ENCODE results near the gene PAGR1. TPM values are rescaled to one million over a fixed set of nuclear protein-coding genes. Genes with fewer than 3 reads are reported as not detected.
A peak's percentile ranks its signal among the peaks of the same experiment; 100 is the strongest.

Gene PAGR1
- total and polyA plus RNA-seq, 9 of the 15 experiments (the other 6 are each of a cell fraction or from before 2014, with no cell fraction given), result 1.4 to 58.2 (median 16.8) TPM

DNA sequence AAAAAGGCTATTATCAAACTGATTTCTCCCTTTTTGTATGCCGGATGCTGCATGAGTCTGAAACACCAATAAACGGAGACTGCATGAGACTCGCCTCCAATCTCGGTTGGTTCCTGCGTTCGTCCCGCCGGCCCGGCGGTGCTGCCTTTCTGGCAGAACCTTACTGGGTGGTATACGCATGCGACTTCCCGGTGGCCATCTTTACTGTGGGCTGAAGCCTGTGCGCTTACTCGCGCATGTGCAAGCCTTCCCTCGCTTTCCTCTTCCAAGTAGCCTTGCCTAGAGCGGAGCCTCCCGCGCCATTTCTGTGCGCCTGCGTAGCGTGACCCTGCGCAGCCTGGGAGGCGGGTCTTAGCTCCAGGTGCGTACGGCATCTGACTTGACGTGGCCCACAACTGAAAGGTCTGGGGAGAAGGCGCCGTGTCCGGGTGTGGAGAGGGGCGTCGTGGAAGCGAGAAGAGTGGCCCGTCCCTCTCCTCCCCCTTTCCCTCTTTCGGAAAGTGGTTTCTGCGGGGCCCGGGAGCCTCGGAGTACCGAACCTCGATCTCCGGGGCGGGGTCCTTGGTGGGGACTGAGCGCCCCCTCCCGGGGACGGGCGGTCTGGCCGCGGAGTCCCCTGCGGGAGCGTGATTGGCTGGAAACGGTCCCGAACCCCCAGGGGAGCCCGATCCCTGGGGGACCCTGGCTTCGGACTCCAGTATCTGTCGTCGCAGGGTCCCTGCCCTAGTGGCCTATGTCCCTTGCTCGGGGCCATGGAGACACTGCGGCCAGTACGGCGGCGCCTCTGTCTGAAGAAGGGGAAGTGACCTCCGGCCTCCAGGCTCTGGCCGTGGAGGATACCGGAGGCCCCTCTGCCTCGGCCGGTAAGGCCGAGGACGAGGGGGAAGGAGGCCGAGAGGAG lies at the start of gene PAGR1 (continued):
- TF ChIP-seq PPARD (CRISPR knock-in tag; IDR thresholded peaks at IDR 0.05) (no peak), NELFE (IDR thresholded peaks at IDR 0.05; ENCODE audit: insufficient read depth, insufficient read length) (no peak), SREBF2 (CRISPR knock-in tag; IDR thresholded peaks at IDR 0.05) (no peak), KAT7 (CRISPR knock-in tag; IDR thresholded peaks at IDR 0.05; ENCODE audit: borderline replicate concordance) (no peak), HNRNPK (IDR thresholded peaks at IDR 0.05; ENCODE audit: low read depth, low read length, poor library complexity, severe bottlenecking) (no peak), SMARCB1 (IDR thresholded peaks at IDR 0.05; ENCODE audit: insufficient read length, low read depth) (no peak), HDAC6 (IDR thresholded peaks at IDR 0.05; ENCODE audit: low read depth, low read length) (no peak), ZNF232 (CRISPR knock-in tag; IDR thresholded peaks at IDR 0.05) (no peak), SMARCC2 (IDR thresholded peaks at IDR 0.05; ENCODE audit: low read depth) (no peak), ZNF121 (CRISPR knock-in tag; conservative IDR thresholded peaks at IDR 0.05) (peak; percentile 62), ZNF41 (CRISPR knock-in tag; conservative IDR thresholded peaks at IDR 0.05) (no peak), NR2C1 (IDR thresholded peaks at IDR 0.05) (peak; percentile 93), NR2C1 (tag; IDR thresholded peaks at IDR 0.05) (peak; percentile 95), HSF4 (CRISPR knock-in tag; IDR thresholded peaks at IDR 0.05; ENCODE audit: borderline replicate concordance) (no peak), BMI1 (IDR thresholded peaks at IDR 0.05; ENCODE audit: low read length) (no peak), ILK (tag; IDR thresholded peaks at IDR 0.05; ENCODE audit: borderline replicate concordance, low read depth) (no peak), ELF2 (CRISPR knock-in tag; IDR thresholded peaks at IDR 0.05) (no peak), BRD4 (IDR thresholded peaks at IDR 0.05) (no peak), MBD2 (IDR thresholded peaks at IDR 0.05; ENCODE audit: borderline replicate concordance, low read depth) (peak; percentile 56)
- TF ChIP-seq, protein P1, sequence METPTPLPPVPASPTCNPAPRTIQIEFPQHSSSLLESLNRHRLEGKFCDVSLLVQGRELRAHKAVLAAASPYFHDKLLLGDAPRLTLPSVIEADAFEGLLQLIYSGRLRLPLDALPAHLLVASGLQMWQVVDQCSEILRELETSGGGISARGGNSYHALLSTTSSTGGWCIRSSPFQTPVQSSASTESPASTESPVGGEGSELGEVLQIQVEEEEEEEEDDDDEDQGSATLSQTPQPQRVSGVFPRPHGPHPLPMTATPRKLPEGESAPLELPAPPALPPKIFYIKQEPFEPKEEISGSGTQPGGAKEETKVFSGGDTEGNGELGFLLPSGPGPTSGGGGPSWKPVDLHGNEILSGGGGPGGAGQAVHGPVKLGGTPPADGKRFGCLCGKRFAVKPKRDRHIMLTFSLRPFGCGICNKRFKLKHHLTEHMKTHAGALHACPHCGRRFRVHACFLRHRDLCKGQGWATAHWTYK (CRISPR knock-in tag; IDR thresholded peaks at IDR 0.05), result peak; percentile 76
- TF ChIP-seq, protein P2, sequence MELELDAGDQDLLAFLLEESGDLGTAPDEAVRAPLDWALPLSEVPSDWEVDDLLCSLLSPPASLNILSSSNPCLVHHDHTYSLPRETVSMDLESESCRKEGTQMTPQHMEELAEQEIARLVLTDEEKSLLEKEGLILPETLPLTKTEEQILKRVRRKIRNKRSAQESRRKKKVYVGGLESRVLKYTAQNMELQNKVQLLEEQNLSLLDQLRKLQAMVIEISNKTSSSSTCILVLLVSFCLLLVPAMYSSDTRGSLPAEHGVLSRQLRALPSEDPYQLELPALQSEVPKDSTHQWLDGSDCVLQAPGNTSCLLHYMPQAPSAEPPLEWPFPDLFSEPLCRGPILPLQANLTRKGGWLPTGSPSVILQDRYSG (tag; conservative IDR thresholded peaks at IDR 0.05; ENCODE audit: low read depth), result no peak; the same call in 1 of the 2 replicates
- TF ChIP-seq, protein P3, sequence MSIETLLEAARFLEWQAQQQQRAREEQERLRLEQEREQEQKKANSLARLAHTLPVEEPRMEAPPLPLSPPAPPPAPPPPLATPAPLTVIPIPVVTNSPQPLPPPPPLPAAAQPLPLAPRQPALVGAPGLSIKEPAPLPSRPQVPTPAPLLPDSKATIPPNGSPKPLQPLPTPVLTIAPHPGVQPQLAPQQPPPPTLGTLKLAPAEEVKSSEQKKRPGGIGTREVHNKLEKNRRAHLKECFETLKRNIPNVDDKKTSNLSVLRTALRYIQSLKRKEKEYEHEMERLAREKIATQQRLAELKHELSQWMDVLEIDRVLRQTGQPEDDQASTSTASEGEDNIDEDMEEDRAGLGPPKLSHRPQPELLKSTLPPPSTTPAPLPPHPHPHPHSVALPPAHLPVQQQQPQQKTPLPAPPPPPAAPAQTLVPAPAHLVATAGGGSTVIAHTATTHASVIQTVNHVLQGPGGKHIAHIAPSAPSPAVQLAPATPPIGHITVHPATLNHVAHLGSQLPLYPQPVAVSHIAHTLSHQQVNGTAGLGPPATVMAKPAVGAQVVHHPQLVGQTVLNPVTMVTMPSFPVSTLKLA (conservative IDR thresholded peaks at IDR 0.05), result peak; percentile 79 to 87
- TF ChIP-seq, protein P4, sequence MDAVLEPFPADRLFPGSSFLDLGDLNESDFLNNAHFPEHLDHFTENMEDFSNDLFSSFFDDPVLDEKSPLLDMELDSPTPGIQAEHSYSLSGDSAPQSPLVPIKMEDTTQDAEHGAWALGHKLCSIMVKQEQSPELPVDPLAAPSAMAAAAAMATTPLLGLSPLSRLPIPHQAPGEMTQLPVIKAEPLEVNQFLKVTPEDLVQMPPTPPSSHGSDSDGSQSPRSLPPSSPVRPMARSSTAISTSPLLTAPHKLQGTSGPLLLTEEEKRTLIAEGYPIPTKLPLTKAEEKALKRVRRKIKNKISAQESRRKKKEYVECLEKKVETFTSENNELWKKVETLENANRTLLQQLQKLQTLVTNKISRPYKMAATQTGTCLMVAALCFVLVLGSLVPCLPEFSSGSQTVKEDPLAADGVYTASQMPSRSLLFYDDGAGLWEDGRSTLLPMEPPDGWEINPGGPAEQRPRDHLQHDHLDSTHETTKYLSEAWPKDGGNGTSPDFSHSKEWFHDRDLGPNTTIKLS (IDR thresholded peaks at IDR 0.05; ENCODE audit: borderline replicate concordance, low read depth), result peak; percentile 90

Measured in K562 (cell line).